MCF 10A (cell line): ENCODE results near the gene P4HA2. TPM values are rescaled to one million over a fixed set of nuclear protein-coding genes. Genes with fewer than 3 reads are reported as not detected.

Experiments used
- BruUV-seq: library from RNA; stranded (reverse); fragments of 400-500 nt; replicated peaks from 2 replicates; lab custom pipeline; 2021; lab: Mats Ljungman, UMichigan
- CTCF ChIA-PET: fragments of 300-600 bp; sonication (Branson Sonifier 250); formaldehyde crosslinking; extraction: SDS; loops from one replicate; lab custom pipeline; 2021; ENCODE audit warnings: antibody characterized with exemption, inconsistent platforms; lab: Yijun Ruan, JAX
- POLR2A ChIA-PET: fragments of 300-600, 350-650 bp; sonication (Branson Sonifier 250); formaldehyde crosslinking; extraction: SDS; loops from one replicate; lab custom pipeline; 2020; ENCODE audit warnings: antibody characterized with exemption, inconsistent platforms; lab: Yijun Ruan, JAX
- DNase-seq: peaks from one replicate; pipeline ENCODE4 v3.0.0-alpha.2; 2018; ENCODE audit not compliant: unreplicated experiment
- H3K27ac Mint-ChIP-seq: one replicate; pipeline ENCODE4 v1.8.0; 2022; ENCODE audit warnings: mild to moderate bottlenecking, low read depth, mixed read lengths; ENCODE audit not compliant: unreplicated experiment
- H3K27me3 Mint-ChIP-seq: one replicate; pipeline ENCODE4 v1.8.0; 2022; ENCODE audit warnings: mixed read lengths; ENCODE audit not compliant: insufficient read depth, unreplicated experiment
- H3K36me3 Mint-ChIP-seq: one replicate; pipeline ENCODE4 v1.8.0; 2022; ENCODE audit warnings: mild to moderate bottlenecking, moderate library complexity, mixed read lengths; ENCODE audit not compliant: insufficient read depth, unreplicated experiment
- H3K4me1 Mint-ChIP-seq: one replicate; pipeline ENCODE4 v1.8.0; 2022; ENCODE audit warnings: mixed read lengths; ENCODE audit not compliant: insufficient read depth, unreplicated experiment
- H3K4me3 Mint-ChIP-seq: one replicate; pipeline ENCODE4 v1.8.0; 2022; ENCODE audit warnings: mild to moderate bottlenecking, moderate library complexity, mixed read lengths; ENCODE audit not compliant: unreplicated experiment
- H3K9me3 Mint-ChIP-seq: one replicate; pipeline ENCODE4 v1.8.0; 2022; ENCODE audit warnings: mixed read lengths; ENCODE audit not compliant: unreplicated experiment
- intact Hi-C: fragments of 100-400 bp; cut with micrococcal nuclease; formaldehyde crosslinking; loops from 2 replicates; pipeline ENCODE4 v1.14.1; 2022
- total RNA-seq: library from RNA; stranded (reverse); gene quantifications from 2 replicates; pipeline ENCODE4 v1.2.3, GENCODE V29; 2022
- TF ChIP-seq, protein P1 (sequence below): fragments of 200-600 bp; IDR thresholded peaks from one replicate; pipeline ENCODE4 v1.8.0; 2022; ENCODE audit warnings: antibody characterized with exemption, mild to moderate bottlenecking; ENCODE audit not compliant: unreplicated experiment

The P4HA2 gene
- total RNA-seq, 1 experiment from 2014 or later, result 53.1 TPM

DNA sequence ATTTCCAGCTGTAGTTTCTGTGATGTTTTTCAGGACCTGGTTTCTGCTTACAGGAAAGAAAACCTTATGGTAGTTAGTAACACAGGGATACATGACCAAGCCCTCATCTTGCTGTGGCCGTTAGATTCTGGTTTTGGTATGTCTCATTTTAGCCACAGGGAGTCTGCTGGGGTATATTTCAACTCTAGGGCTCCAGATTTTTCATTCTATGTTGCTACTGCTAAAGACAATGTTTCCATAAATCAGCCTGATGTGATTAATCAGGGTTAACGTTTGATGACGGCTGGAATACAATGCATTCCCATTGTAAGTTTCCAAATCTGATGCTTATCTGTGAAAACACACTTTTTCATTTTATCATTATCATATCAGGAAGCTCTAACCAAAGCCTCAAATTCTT lies 48.2 kb downstream of the P4HA2 start:
- TF ChIP-seq, protein P1, sequence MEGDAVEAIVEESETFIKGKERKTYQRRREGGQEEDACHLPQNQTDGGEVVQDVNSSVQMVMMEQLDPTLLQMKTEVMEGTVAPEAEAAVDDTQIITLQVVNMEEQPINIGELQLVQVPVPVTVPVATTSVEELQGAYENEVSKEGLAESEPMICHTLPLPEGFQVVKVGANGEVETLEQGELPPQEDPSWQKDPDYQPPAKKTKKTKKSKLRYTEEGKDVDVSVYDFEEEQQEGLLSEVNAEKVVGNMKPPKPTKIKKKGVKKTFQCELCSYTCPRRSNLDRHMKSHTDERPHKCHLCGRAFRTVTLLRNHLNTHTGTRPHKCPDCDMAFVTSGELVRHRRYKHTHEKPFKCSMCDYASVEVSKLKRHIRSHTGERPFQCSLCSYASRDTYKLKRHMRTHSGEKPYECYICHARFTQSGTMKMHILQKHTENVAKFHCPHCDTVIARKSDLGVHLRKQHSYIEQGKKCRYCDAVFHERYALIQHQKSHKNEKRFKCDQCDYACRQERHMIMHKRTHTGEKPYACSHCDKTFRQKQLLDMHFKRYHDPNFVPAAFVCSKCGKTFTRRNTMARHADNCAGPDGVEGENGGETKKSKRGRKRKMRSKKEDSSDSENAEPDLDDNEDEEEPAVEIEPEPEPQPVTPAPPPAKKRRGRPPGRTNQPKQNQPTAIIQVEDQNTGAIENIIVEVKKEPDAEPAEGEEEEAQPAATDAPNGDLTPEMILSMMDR, result no peak
- Mint-ChIP-seq H3K9me3 (peaks cover 7% of the 10 kb centered on the region), H3K27ac (no peak overlapping the region), H3K4me3 (no peak overlapping the region), H3K36me3 (no peaks in the 10 kb centered on the region), H3K4me1 (peaks cover 16% of the 10 kb centered on the region), H3K27me3 (no peaks in the 10 kb centered on the region)
- intact Hi-C loops, result no loop called here
- BruUV-seq, result no TSS peak
- DNase-seq, result no peak
- ChIA-PET POLR2A (interaction anchor here (0.7 to 2.5 kb wide), 5 partner anchors 11 to 529 kb away, joined by 3 to 7 read pairs (median 4); partner anchors contain the start of gene SLC22A4), CTCF (interaction anchor here (0.6 to 5.5 kb wide), 56 partner anchors 9 to 686 kb away, joined by 3 to 74 read pairs (median 5); partner anchors contain the start of genes CSF2, IL3 and P4HA2)

DNA sequence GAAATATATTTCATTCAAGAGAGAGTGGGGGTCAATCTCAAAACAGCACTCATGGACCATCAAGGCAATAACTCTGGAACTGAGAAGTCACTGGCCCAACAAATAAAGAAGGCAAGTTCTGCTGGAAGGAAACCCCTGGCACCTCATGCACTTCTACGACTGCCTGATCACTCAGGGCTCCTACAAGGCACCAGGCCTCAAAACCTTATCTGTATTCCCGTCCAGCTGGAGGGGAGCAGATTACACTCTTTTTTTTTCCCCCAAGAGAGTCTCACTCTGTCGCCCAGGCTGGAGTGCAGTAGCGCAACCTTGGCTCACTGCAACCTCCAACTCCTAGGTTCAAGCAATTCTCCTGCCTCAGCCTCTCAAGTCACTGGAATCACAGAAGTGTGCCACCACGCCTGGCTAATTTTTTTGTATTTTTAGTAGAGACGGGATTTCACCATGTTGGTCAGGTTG lies 49.9 kb downstream of the P4HA2 start:
- no peak overlapping the region for H3K4me3 Mint-ChIP-seq
- peaks cover 16% of the 10 kb centered on the region for H3K4me1 Mint-ChIP-seq
- H3K27me3 Mint-ChIP-seq, result no peaks in the 10 kb centered on the region
- H3K27ac Mint-ChIP-seq, result no peak overlapping the region
- ChIA-PET CTCF (interaction anchor here (0.5 to 5.5 kb wide), 10 partner anchors 12 to 323 kb away, joined by 3 to 74 read pairs (median 6); partner anchors contain the start of gene IL3), POLR2A (interaction anchor here (0.7 kb wide), 1 partner anchor 44 kb away, joined by 3 read pairs; no protein-coding TSS in a partner anchor)
- no peak for DNase-seq
- H3K36me3 Mint-ChIP-seq, result no peaks in the 10 kb centered on the region
- no TSS peak for BruUV-seq
- no peaks in the 10 kb centered on the region for H3K9me3 Mint-ChIP-seq
- TF ChIP-seq, protein P1, result no peak
- intact Hi-C loops, result no loop called here

DNA sequence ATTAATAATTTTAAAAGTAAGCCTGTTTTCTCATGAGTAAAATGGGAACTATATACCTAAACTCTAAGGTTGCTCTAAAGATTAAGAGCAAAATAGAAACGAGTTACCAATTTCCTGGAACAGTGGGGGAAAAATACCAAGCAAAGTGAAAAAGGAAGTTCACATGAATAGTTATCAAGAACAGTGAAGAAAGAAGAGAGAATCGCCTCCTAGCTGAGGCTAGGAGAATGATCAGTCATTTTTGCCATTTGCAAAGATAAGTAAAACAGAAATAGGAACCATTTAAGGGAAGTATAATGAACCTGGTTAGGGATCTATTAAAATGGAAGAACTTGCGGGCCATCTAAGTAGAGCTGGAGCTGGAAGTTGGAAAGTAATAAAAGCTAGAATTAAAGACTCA lies 50.7 kb downstream of the P4HA2 start:
- DNase-seq, result peak; percentile 28
- intact Hi-C loops, result no loop called here
- no peaks in the 10 kb centered on the region for H3K36me3 Mint-ChIP-seq
- no peaks in the 10 kb centered on the region for H3K9me3 Mint-ChIP-seq
- peaks cover 9% of the 10 kb centered on the region for H3K4me1 Mint-ChIP-seq
- ChIA-PET POLR2A (no interaction called here), CTCF (interaction anchor here (0.7 to 5.5 kb wide), 6 partner anchors 12 to 324 kb away, joined by 3 to 68 read pairs (median 6); no protein-coding TSS in a partner anchor)
- no peaks in the 10 kb centered on the region for H3K27me3 Mint-ChIP-seq
- no peak overlapping the region for H3K27ac Mint-ChIP-seq
- H3K4me3 Mint-ChIP-seq, result no peak overlapping the region
- TF ChIP-seq, protein P1, result peak; percentile 32
- no TSS peak for BruUV-seq

DNA sequence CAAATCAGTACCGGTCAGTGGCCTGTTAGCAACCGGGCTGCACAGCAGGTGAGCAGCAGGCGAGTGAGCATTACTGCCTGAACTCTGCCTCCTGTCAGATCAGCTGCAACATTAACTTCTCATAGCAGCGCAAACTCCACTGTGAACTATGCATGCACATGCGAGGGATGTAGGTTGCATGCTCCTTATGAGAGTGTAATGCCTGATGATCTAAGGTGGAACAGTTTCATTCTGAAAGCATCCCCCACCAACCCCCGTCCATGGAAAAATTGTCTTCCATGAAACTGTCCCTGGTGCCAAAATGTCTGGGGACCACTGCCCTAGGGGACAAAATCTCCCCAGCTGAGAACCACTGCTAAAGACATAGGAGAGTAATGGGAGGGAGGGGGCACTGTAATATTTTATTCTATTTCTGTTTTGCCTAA lies 51.1 kb downstream of the P4HA2 start:
- ChIA-PET POLR2A (no interaction called here), CTCF (interaction anchor here (0.6 to 5.5 kb wide), 7 partner anchors 13 to 324 kb away, joined by 3 to 68 read pairs (median 5); partner anchors contain the start of gene CSF2)
- Mint-ChIP-seq H3K4me3 (no peak overlapping the region), H3K9me3 (no peaks in the 10 kb centered on the region), H3K27me3 (no peaks in the 10 kb centered on the region), H3K36me3 (no peaks in the 10 kb centered on the region), H3K4me1 (peaks cover 8% of the 10 kb centered on the region), H3K27ac (no peak overlapping the region)
- DNase-seq, result no peak
- BruUV-seq, result no TSS peak
- intact Hi-C loops, result no loop called here
- TF ChIP-seq, protein P1, result no peak
